ENCODE data around the gene SENP3. TPM values are rescaled to one million over a fixed set of nuclear protein-coding genes. Genes with fewer than 3 reads are reported as not detected.

The SENP3 gene
- total and polyA plus RNA-seq, 11 donors, result 26.4 to 65.5 (median 29.1) TPM

Other genes starting within 250 kb of the SENP3 start
Only the 30 nearest of the 31 such genes appear.
- 10 to 100 TPM; 13.6 to 39.2 (median 27.6) TPM for gene NEURL4, start 232.6 kb upstream of the SENP3 start, total RNA-seq
- gene NEURL4, start 232.6 kb upstream of the SENP3 start, polyA plus RNA-seq, result 10 to 100 TPM; 23.0 to 29.6 TPM
- gene ACAP1, start 225.4 kb upstream of the SENP3 start, total RNA-seq, result 10 to 100 TPM in 5 of 9 donors, 1 to 10 TPM in 3, under 1 TPM in 1; 0.88 to 24.2 (median 16.4) TPM
- 1 to 10 TPM; 2.6 to 6.1 TPM for gene ACAP1, start 225.4 kb upstream of the SENP3 start, polyA plus RNA-seq
- 1 to 10 TPM; 3.4 to 9.0 (median 5.9) TPM for gene KCTD11, start 209.8 kb upstream of the SENP3 start, total RNA-seq
- 1 to 10 TPM; 6.4 to 9.6 TPM for gene KCTD11, start 209.8 kb upstream of the SENP3 start, polyA plus RNA-seq
- gene TMEM95, start 206.8 kb upstream of the SENP3 start, total RNA-seq, result not detected
- gene TMEM95, start 206.8 kb upstream of the SENP3 start, polyA plus RNA-seq, result not detected
- 1 to 10 TPM; 1.4 to 6.2 (median 2.2) TPM for gene TNK1, start 180.8 kb upstream of the SENP3 start, total RNA-seq
- 1 to 10 TPM; 1.8 to 2.1 TPM for gene TNK1, start 180.8 kb upstream of the SENP3 start, polyA plus RNA-seq
- gene PLSCR3, start 167.4 kb upstream of the SENP3 start, total RNA-seq, result 10 to 100 TPM; 14.3 to 29.5 (median 16.4) TPM
- gene PLSCR3, start 167.4 kb upstream of the SENP3 start, polyA plus RNA-seq, result 10 to 100 TPM; 21.2 to 28.3 TPM
- gene TMEM256, start 157.8 kb upstream of the SENP3 start, total RNA-seq, result 10 to 100 TPM; 51.9 to 78.7 (median 69.5) TPM
- gene TMEM256, start 157.8 kb upstream of the SENP3 start, polyA plus RNA-seq, result 100 to 1,000 TPM in 1 of 2 donors, 10 to 100 TPM in 1; 74.4 to 195 TPM
- 10 to 100 TPM in 2 of 9 donors, 1 to 10 TPM in 7; 4.6 to 12.9 (median 7.3) TPM for gene NLGN2, start 154.1 kb upstream of the SENP3 start, total RNA-seq
- gene NLGN2, start 154.1 kb upstream of the SENP3 start, polyA plus RNA-seq, result 10 to 100 TPM in 1 of 2 donors, 1 to 10 TPM in 1; 3.5 to 11.1 TPM
- not detected for gene SPEM1, start 141.6 kb upstream of the SENP3 start, total RNA-seq
- gene SPEM1, start 141.6 kb upstream of the SENP3 start, polyA plus RNA-seq, result not detected
- gene SPEM2, start 136.3 kb upstream of the SENP3 start, total RNA-seq, result not detected
- not detected for gene SPEM2, start 136.3 kb upstream of the SENP3 start, polyA plus RNA-seq
- not detected for gene SPEM3, start 133.1 kb upstream of the SENP3 start, total RNA-seq
- not detected for gene SPEM3, start 133.1 kb upstream of the SENP3 start, polyA plus RNA-seq
- 1 to 10 TPM; 1.7 to 6.8 (median 4.0) TPM for gene TMEM102, start 126.5 kb upstream of the SENP3 start, total RNA-seq
- gene TMEM102, start 126.5 kb upstream of the SENP3 start, polyA plus RNA-seq, result 1 to 10 TPM; 1.8 to 4.5 TPM
- 1 to 10 TPM; 2.8 to 9.6 (median 7.8) TPM for gene FGF11, start 122.4 kb upstream of the SENP3 start, total RNA-seq
- gene FGF11, start 122.4 kb upstream of the SENP3 start, polyA plus RNA-seq, result 1 to 10 TPM; 1.6 to 9.6 TPM
- gene CHRNB1, start 116.9 kb upstream of the SENP3 start, total RNA-seq, result 10 to 100 TPM in 7 of 9 donors, 1 to 10 TPM in 2; 8.2 to 14.2 (median 11.0) TPM
- 10 to 100 TPM; 11.2 to 27.3 TPM for gene CHRNB1, start 116.9 kb upstream of the SENP3 start, polyA plus RNA-seq
- 10 to 100 TPM; 51.8 to 77.2 (median 59.5) TPM for gene ZBTB4, start 82.3 kb upstream of the SENP3 start, total RNA-seq
- 10 to 100 TPM; 29.3 to 35.3 TPM for gene ZBTB4, start 82.3 kb upstream of the SENP3 start, polyA plus RNA-seq
- not detected for gene SLC35G6, start 80.5 kb upstream of the SENP3 start, total RNA-seq
- gene SLC35G6, start 80.5 kb upstream of the SENP3 start, polyA plus RNA-seq, result under 1 TPM in 1 of 2 donors, not detected in 1; 0.08 TPM
- 10 to 100 TPM; 31.4 to 77.6 (median 50.7) TPM for gene POLR2A, start 77.6 kb upstream of the SENP3 start, total RNA-seq
- gene POLR2A, start 77.6 kb upstream of the SENP3 start, polyA plus RNA-seq, result 10 to 100 TPM; 17.3 to 18.5 TPM
- 10 to 100 TPM; 20.3 to 49.5 (median 35.1) TPM for gene TNFSF12, start 12.9 kb upstream of the SENP3 start, total RNA-seq
- gene TNFSF12, start 12.9 kb upstream of the SENP3 start, polyA plus RNA-seq, result 10 to 100 TPM; 19.6 to 36.8 TPM
- gene TNFSF13, start 3.2 kb upstream of the SENP3 start, total RNA-seq, result 10 to 100 TPM in 3 of 9 donors, 1 to 10 TPM in 6; 3.7 to 43.0 (median 6.4) TPM
- 1 to 10 TPM; 6.9 to 7.1 TPM for gene TNFSF13, start 3.2 kb upstream of the SENP3 start, polyA plus RNA-seq
- gene CD68, start 17.7 kb downstream of the SENP3 start, total RNA-seq, result 100 to 1,000 TPM in 2 of 9 donors, 10 to 100 TPM in 6, 1 to 10 TPM in 1; 9.9 to 324 (median 22.5) TPM
- gene CD68, start 17.7 kb downstream of the SENP3 start, polyA plus RNA-seq, result 10 to 100 TPM; 11.3 to 46.7 TPM
- gene MPDU1, start 21.9 kb downstream of the SENP3 start, total RNA-seq, result 10 to 100 TPM; 18.4 to 90.1 (median 25.4) TPM
- 100 to 1,000 TPM in 1 of 2 donors, 10 to 100 TPM in 1; 33.3 to 106 TPM for gene MPDU1, start 21.9 kb downstream of the SENP3 start, polyA plus RNA-seq
- 1 to 10 TPM in 4 of 9 donors, under 1 TPM in 4, not detected in 1; 0.65 to 8.0 (median 1.2) TPM for gene SOX15, start 28.2 kb downstream of the SENP3 start, total RNA-seq
- 1 to 10 TPM in 1 of 2 donors, under 1 TPM in 1; 0.32 to 2.2 TPM for gene SOX15, start 28.2 kb downstream of the SENP3 start, polyA plus RNA-seq
- 100 to 1,000 TPM in 4 of 9 donors, 10 to 100 TPM in 5; 68.0 to 121 (median 98.6) TPM for gene FXR2, start 53.0 kb downstream of the SENP3 start, total RNA-seq
- gene FXR2, start 53.0 kb downstream of the SENP3 start, polyA plus RNA-seq, result 100 to 1,000 TPM in 1 of 2 donors, 10 to 100 TPM in 1; 72.4 to 123 TPM
- gene SAT2, start 65.9 kb downstream of the SENP3 start, total RNA-seq, result 10 to 100 TPM; 50.0 to 76.0 (median 57.3) TPM
- gene SAT2, start 65.9 kb downstream of the SENP3 start, polyA plus RNA-seq, result 100 to 1,000 TPM; 113 to 131 TPM
- gene SHBG, start 68.2 kb downstream of the SENP3 start, total RNA-seq, result 1 to 10 TPM in 1 of 9 donors, under 1 TPM in 4, not detected in 4; 0.56 to 1.1 (median 0.66) TPM
- under 1 TPM; 0.28 to 0.61 TPM for gene SHBG, start 68.2 kb downstream of the SENP3 start, polyA plus RNA-seq
- 1 to 10 TPM; 1.3 to 6.6 (median 2.9) TPM for gene ATP1B2, start 89.0 kb downstream of the SENP3 start, total RNA-seq
- 1 to 10 TPM in 1 of 2 donors, under 1 TPM in 1; 0.60 to 2.6 TPM for gene ATP1B2, start 89.0 kb downstream of the SENP3 start, polyA plus RNA-seq
- gene TP53, start 125.6 kb downstream of the SENP3 start, total RNA-seq, result 10 to 100 TPM; 10.0 to 44.6 (median 12.8) TPM
- 1 to 10 TPM; 6.8 to 9.0 TPM for gene TP53, start 125.6 kb downstream of the SENP3 start, polyA plus RNA-seq
- gene WRAP53, start 126.6 kb downstream of the SENP3 start, total RNA-seq, result 1 to 10 TPM; 3.7 to 9.8 (median 4.8) TPM
- gene WRAP53, start 126.6 kb downstream of the SENP3 start, polyA plus RNA-seq, result 10 to 100 TPM in 1 of 2 donors, 1 to 10 TPM in 1; 5.4 to 12.0 TPM
- gene EFNB3, start 143.3 kb downstream of the SENP3 start, total RNA-seq, result 1 to 10 TPM in 1 of 9 donors, under 1 TPM in 8; 0.10 to 4.6 (median 0.36) TPM
- under 1 TPM; 0.15 to 0.43 TPM for gene EFNB3, start 143.3 kb downstream of the SENP3 start, polyA plus RNA-seq
- gene DNAH2, start 155.8 kb downstream of the SENP3 start, total RNA-seq, result under 1 TPM in 5 of 9 donors, not detected in 4; 0.02 to 0.56 (median 0.05) TPM
- gene DNAH2, start 155.8 kb downstream of the SENP3 start, polyA plus RNA-seq, result under 1 TPM; 0.04 TPM

Measured in heart left ventricle (tissue), 11 donors.